PC-9 (cell line): ENCODE data around the gene NXN. TPM values are rescaled to one million over a fixed set of nuclear protein-coding genes. Genes with fewer than 3 reads are reported as not detected.

Experiments
- BruUV-seq: library from RNA; stranded (reverse); fragments of 400-500 nt; replicated peaks from 2 replicates; lab custom pipeline; 2021; lab: Mats Ljungman, UMichigan
- CTCF ChIA-PET: fragments of 300-600 bp; sonication (Branson Sonifier 250); formaldehyde crosslinking; loops from one replicate; lab custom pipeline; 2022; ENCODE audit warnings: antibody characterized with exemption; lab: Charles Lee
- POLR2A ChIA-PET: fragments of 300-600 bp; sonication (Branson Sonifier 250); formaldehyde crosslinking; loops from one replicate; lab custom pipeline; 2022; ENCODE audit warnings: antibody characterized with exemption; ENCODE audit not compliant: unreplicated experiment; lab: Charles Lee
- DNase-seq, 2 experiments: peaks; one replicate each; pipeline versions ENCODE4 v3.0.0 to v3.0.0-alpha.2; 2015 to 2022; ENCODE audit warnings: mixed read lengths in 1 of 2
- H2AFZ ChIP-seq: fragments of 200-600 bp; sonication (generic); 2 replicates; pipeline ENCODE4 v1.8.1; 2017; ENCODE audit warnings: antibody characterized with exemption
- H3F3A ChIP-seq: fragments of 200-600 bp; sonication (generic); 2 replicates; pipeline ENCODE4 v1.8.1; 2017; ENCODE audit warnings: antibody characterized with exemption, mild to moderate bottlenecking, low read depth; ENCODE audit not compliant: insufficient read depth
- H3K27ac ChIP-seq: fragments of 200-600 bp; sonication (generic); 2 replicates; pipeline ENCODE4 v1.6.1; 2016; ENCODE audit warnings: mixed run types
- H3K27me3 ChIP-seq: fragments of 200-600 bp; sonication (generic); 2 replicates; pipeline ENCODE4 v1.6.1; 2016; ENCODE audit warnings: low read depth, mixed run types; ENCODE audit not compliant: insufficient read depth
- H3K36me3 ChIP-seq: fragments of 200-600 bp; sonication (generic); 2 replicates; pipeline ENCODE4 v1.6.1; 2016; ENCODE audit warnings: low read depth, mixed run types
- H3K4me1 ChIP-seq: fragments of 200-600 bp; sonication (generic); replicated peaks from 2 replicates; pipeline ENCODE4 v1.6.1; 2016; ENCODE audit warnings: mixed run types; ENCODE audit not compliant: insufficient read depth
- H3K4me2 ChIP-seq: fragments of 200-600 bp; sonication (generic); 2 replicates; pipeline ENCODE4 v1.6.1; 2017; ENCODE audit warnings: mixed run types
- H3K4me3 ChIP-seq: fragments of 200-600 bp; sonication (generic); 2 replicates; pipeline ENCODE4 v1.6.1; 2016; ENCODE audit warnings: mixed run types
- H3K79me2 ChIP-seq: fragments of 200-600 bp; sonication (generic); 2 replicates; pipeline ENCODE4 v1.6.1; 2017; ENCODE audit warnings: low read depth, mixed run types
- H3K9me2 ChIP-seq: fragments of 200-600 bp; sonication (generic); 2 replicates; pipeline ENCODE4 v1.8.1; 2017; ENCODE audit warnings: mild to moderate bottlenecking; ENCODE audit not compliant: insufficient read depth
- H3K9me3 ChIP-seq: fragments of 200-600 bp; sonication (generic); 2 replicates; pipeline ENCODE4 v1.8.1; 2016; ENCODE audit warnings: low read depth; ENCODE audit not compliant: insufficient read depth
- H4K20me1 ChIP-seq: fragments of 200-600 bp; sonication (generic); 2 replicates; pipeline ENCODE4 v1.8.1; 2017; ENCODE audit not compliant: insufficient read depth
- EZH2 ChIP-seq: fragments of 200-600 bp; sonication (generic); IDR thresholded peaks from 2 replicates; pipeline ENCODE4 v1.8.0; 2017; ENCODE audit warnings: antibody characterized with exemption, low read depth
- intact Hi-C: fragments of 100-400 bp; cut with micrococcal nuclease; formaldehyde crosslinking; loops from one replicate; pipeline ENCODE4 v1.10.0; 2022; ENCODE audit not compliant: unreplicated experiment
- total RNA-seq: library from RNA; stranded (reverse); gene quantifications from 2 replicates; pipeline ENCODE4 v1.2.3, GENCODE V29; 2021
- TF ChIP-seq, protein P1 (sequence below): fragments of 200-600 bp; sonication (generic); conservative IDR thresholded peaks from 2 replicates; pipeline ENCODE4 v1.6.1; 2017; ENCODE audit warnings: mixed run types, antibody characterized with exemption, mild to moderate bottlenecking, moderate library complexity

The NXN gene
- total RNA-seq, 1 experiment from 2014 or later: 59.8 TPM

DNA sequence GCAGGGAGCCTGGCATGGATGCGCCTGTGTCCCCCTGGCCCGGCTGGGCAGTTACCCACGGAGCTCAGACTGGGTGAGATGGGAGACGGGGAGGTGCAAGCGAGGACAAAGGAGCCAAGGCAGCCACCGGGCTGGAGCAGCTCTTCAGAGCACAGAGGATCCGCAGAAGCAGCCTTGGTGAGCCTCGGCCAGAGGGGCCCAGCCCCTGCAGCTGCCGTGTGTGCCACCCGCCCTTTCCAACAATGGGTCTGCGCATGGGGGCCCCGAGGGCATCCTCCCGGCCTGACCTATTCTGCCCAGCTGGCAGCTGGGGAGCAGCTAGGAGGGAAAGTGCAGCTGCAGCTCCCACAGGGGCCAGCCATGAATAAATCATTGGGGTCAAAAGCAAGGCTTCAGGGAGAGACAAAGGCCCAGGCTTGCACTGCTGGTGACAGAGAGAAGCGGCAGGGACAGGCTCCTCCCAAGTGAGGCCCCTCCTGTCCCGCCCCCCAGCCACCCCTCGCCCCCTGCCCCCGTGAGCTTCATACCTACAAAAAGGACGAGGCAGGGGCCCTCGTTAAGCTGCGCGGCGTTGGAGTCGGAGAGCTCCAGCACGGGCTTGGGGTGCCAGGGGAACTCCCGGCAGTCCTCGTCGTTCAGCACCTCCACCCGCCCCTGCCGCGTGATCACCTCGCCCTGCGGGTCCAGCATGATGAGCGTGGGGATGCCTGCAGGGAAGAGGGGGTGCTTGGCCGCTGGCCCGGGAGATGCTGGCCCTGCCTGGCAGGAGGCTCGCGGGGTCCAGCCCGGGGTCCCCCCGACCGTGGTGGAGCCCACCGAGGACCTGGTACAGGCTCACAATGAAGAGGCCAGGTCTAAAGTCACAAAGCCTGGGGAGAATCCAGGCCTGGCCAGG, 174.8 kb downstream of the NXN start:
- BruUV-seq: no TSS peak
- Histone ChIP-seq H3K4me3 (no peak overlapping the region), H3K36me3 (no peaks in the 10 kb centered on the region), H3K27me3 (no peaks in the 10 kb centered on the region), H3K9me3 (no peaks in the 10 kb centered on the region), H3K4me1 (no peaks in the 10 kb centered on the region), H3K9me2 (no peaks in the 10 kb centered on the region), H3F3A (peaks cover 4% of the 10 kb centered on the region; the same call in 1 of the 2 replicates), H2AFZ (no peak overlapping the region), H3K79me2 (no peaks in the 10 kb centered on the region), H3K27ac (no peak overlapping the region), H3K4me2 (no peak overlapping the region), H4K20me1 (peaks cover 12% of the 10 kb centered on the region)
- ChIA-PET POLR2A (interaction anchor here (0.7 kb wide), 1 partner anchor 1219 kb away, joined by 10 read pairs; no protein-coding TSS in a partner anchor), CTCF (no interaction called here)
- no peak for DNase-seq
- TF ChIP-seq EZH2: no peak
- intact Hi-C loops: no loop called here

GRCh38 chr17:802901-803881, 176.4 kb downstream of the NXN start:
- Histone ChIP-seq H3K4me1 (no peaks in the 10 kb centered on the region), H3K27me3 (no peaks in the 10 kb centered on the region), H3K9me3 (no peaks in the 10 kb centered on the region), H3K79me2 (no peaks in the 10 kb centered on the region), H3K9me2 (no peaks in the 10 kb centered on the region), H4K20me1 (peaks cover 11% of the 10 kb centered on the region), H3K4me3 (no peak overlapping the region), H3K36me3 (no peaks in the 10 kb centered on the region), H3F3A (peaks cover 4% of the 10 kb centered on the region; the same call in 1 of the 2 replicates), H3K4me2 (no peak overlapping the region), H2AFZ (no peak overlapping the region), H3K27ac (no peak overlapping the region)
- DNase-seq: no peak
- TF ChIP-seq EZH2: no peak
- TF ChIP-seq, protein P1, sequence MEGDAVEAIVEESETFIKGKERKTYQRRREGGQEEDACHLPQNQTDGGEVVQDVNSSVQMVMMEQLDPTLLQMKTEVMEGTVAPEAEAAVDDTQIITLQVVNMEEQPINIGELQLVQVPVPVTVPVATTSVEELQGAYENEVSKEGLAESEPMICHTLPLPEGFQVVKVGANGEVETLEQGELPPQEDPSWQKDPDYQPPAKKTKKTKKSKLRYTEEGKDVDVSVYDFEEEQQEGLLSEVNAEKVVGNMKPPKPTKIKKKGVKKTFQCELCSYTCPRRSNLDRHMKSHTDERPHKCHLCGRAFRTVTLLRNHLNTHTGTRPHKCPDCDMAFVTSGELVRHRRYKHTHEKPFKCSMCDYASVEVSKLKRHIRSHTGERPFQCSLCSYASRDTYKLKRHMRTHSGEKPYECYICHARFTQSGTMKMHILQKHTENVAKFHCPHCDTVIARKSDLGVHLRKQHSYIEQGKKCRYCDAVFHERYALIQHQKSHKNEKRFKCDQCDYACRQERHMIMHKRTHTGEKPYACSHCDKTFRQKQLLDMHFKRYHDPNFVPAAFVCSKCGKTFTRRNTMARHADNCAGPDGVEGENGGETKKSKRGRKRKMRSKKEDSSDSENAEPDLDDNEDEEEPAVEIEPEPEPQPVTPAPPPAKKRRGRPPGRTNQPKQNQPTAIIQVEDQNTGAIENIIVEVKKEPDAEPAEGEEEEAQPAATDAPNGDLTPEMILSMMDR: no peak
- intact Hi-C loops: no loop called here
- no TSS peak for BruUV-seq
- ChIA-PET CTCF (no interaction called here), POLR2A (interaction anchor here (0.6 kb wide), 1 partner anchor 16 kb away, joined by 4 read pairs; no protein-coding TSS in a partner anchor)

DNA sequence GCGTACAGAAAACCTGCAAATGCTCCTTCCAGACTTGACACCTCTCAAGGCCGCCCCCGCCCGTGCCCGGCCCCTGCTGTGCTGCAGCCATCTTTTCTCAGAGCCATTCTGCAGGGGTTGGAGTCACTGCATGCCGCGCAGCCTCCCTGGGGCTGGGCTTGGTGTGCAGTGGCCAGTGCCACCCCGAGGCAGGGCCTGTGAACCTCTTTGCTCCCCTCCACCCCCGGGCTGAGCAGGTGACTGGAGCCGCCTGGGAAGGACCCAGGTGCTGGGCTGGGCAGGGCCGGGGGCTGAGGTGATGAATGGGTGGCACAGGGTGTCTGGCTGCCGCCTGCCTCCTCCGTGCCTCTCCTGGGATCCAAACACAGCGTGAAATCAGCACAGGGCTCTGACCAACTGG, 177.1 kb downstream of the NXN start:
- no peak overlapping the region for H3K4me2 ChIP-seq
- DNase-seq: no peak
- TF ChIP-seq EZH2: no peak
- TF ChIP-seq, protein P1: no peak
- ChIA-PET CTCF (no interaction called here), POLR2A (interaction anchor here (0.6 kb wide), 1 partner anchor 16 kb away, joined by 4 read pairs; no protein-coding TSS in a partner anchor)
- no peak overlapping the region for H3K27ac ChIP-seq
- H3K36me3 ChIP-seq: no peaks in the 10 kb centered on the region
- H3K27me3 ChIP-seq: no peaks in the 10 kb centered on the region
- H2AFZ ChIP-seq: no peak overlapping the region
- H3F3A ChIP-seq: peaks cover 4% of the 10 kb centered on the region; the same call in 1 of the 2 replicates
- H3K4me1 ChIP-seq: no peaks in the 10 kb centered on the region
- no peaks in the 10 kb centered on the region for H3K9me2 ChIP-seq
- H3K4me3 ChIP-seq: no peak overlapping the region
- BruUV-seq: no TSS peak
- H3K9me3 ChIP-seq: no peaks in the 10 kb centered on the region
- H3K79me2 ChIP-seq: no peaks in the 10 kb centered on the region
- intact Hi-C loops: no loop called here
- peaks cover 9% of the 10 kb centered on the region for H4K20me1 ChIP-seq
